ENCODE results near the gene ARID3B.
A peak's percentile ranks its signal among the peaks of the same experiment; 100 is the strongest.

ARID3B gene

GRCh38 chr15:74616366-74616939 lies 75.4 kb downstream of the ARID3B start:
- no peak for TF ChIP-seq CTCF (IDR thresholded peaks at IDR 0.05; ENCODE audit: low read depth, low read length)
- Histone ChIP-seq H3K9me3 (ENCODE audit: severe bottlenecking) (no peaks in the 10 kb centered on the region), H3K27me3 (ENCODE audit: insufficient read depth, low read depth, severe bottlenecking) (no peaks in the 10 kb centered on the region), H3K27ac (peak overlapping the region; percentile 91), H3K4me3 (ENCODE audit: low read depth, low read length) (peak overlapping the region; percentile 93), H3K36me3 (peaks cover 25% of the 10 kb centered on the region)
- no peak for DNase-seq

- no peak for TF ChIP-seq CTCF (IDR thresholded peaks at IDR 0.05; ENCODE audit: low read depth, low read length)
- H3K27me3 ChIP-seq (ENCODE audit: insufficient read depth, low read depth, severe bottlenecking), result no peaks in the 10 kb centered on the region
- no peak overlapping the region for H3K27ac ChIP-seq
- DNase-seq, result no peak
- no peaks in the 10 kb centered on the region for H3K9me3 ChIP-seq (ENCODE audit: severe bottlenecking)
- peak overlapping the region; percentile 93 for H3K4me3 ChIP-seq (ENCODE audit: low read depth, low read length)
- peaks cover 31% of the 10 kb centered on the region for H3K36me3 ChIP-seq
Measured at GRCh38 chr15:74616996-74617395, 76.0 kb downstream of the ARID3B start.

GRCh38 chr15:74618841-74619596 lies 78.0 kb downstream of the ARID3B start:
- no peaks in the 10 kb centered on the region for H3K27me3 ChIP-seq (ENCODE audit: insufficient read depth, low read depth, severe bottlenecking)
- no peak overlapping the region for H3K4me3 ChIP-seq (ENCODE audit: low read depth, low read length)
- no peaks in the 10 kb centered on the region for H3K9me3 ChIP-seq (ENCODE audit: severe bottlenecking)
- H3K27ac ChIP-seq, result no peak overlapping the region
- H3K36me3 ChIP-seq, result peaks cover 51% of the 10 kb centered on the region
- DNase-seq, result no peak
- no peak for TF ChIP-seq CTCF (IDR thresholded peaks at IDR 0.05; ENCODE audit: low read depth, low read length)

- no peak for TF ChIP-seq CTCF (IDR thresholded peaks at IDR 0.05; ENCODE audit: low read depth, low read length)
- no peak overlapping the region for H3K27ac ChIP-seq
Measured at GRCh38 chr15:74619916-74620635, 79.1 kb downstream of the ARID3B start.

GRCh38 chr15:74620636-74621545 lies 79.9 kb downstream of the ARID3B start:
- Histone ChIP-seq H3K36me3 (peaks cover 70% of the 10 kb centered on the region), H3K27ac (no peak overlapping the region)

More at GRCh38 chr15:74619916-74620635, 79.1 kb downstream of the ARID3B start:
- Histone ChIP-seq H3K27me3 (ENCODE audit: insufficient read depth, low read depth, severe bottlenecking) (no peaks in the 10 kb centered on the region), H3K9me3 (ENCODE audit: severe bottlenecking) (no peaks in the 10 kb centered on the region), H3K4me3 (ENCODE audit: low read depth, low read length) (no peak overlapping the region), H3K36me3 (peaks cover 62% of the 10 kb centered on the region)
- no peak for DNase-seq

More at GRCh38 chr15:74620636-74621545, 79.9 kb downstream of the ARID3B start:
- no peak overlapping the region for H3K4me3 ChIP-seq (ENCODE audit: low read depth, low read length)
- no peaks in the 10 kb centered on the region for H3K27me3 ChIP-seq (ENCODE audit: insufficient read depth, low read depth, severe bottlenecking)
- no peaks in the 10 kb centered on the region for H3K9me3 ChIP-seq (ENCODE audit: severe bottlenecking)
- peak; percentile 80 for DNase-seq
- TF ChIP-seq CTCF (IDR thresholded peaks at IDR 0.05; ENCODE audit: low read depth, low read length), result peak; percentile 100

Measured in WERI-Rb-1 (cell line).